DMS53 treated with DMSO at 0.1 percent for 48 hours (cell line): ENCODE results near the gene NIM1K.
"Not testable (repeated sequence)": the region's sequence is repeated elsewhere in the genome, so short reads cannot be mapped to it uniquely, and the experiment has no call there.

Experiments used
- DNase-seq: peaks from one replicate; lab custom pipeline; 2025; ENCODE audit not compliant: unreplicated experiment; lab: John Stamatoyannopoulos, UW

Gene NIM1K

GRCh38 chr5:43279548-43280274 lies 87.7 kb downstream of the NIM1K start:
- DNase-seq, result no peak

GRCh38 chr5:43281840-43282658 lies 90.0 kb downstream of the NIM1K start:
- no peak for DNase-seq

- DNase-seq, result no peak
Measured at GRCh38 chr5:43286623-43287022, 94.6 kb downstream of the NIM1K start.

- no peak for DNase-seq
Measured at GRCh38 chr5:43287493-43287892, 95.5 kb downstream of the NIM1K start.

GRCh38 chr5:43288269-43288831 lies 96.3 kb downstream of the NIM1K start:
- DNase-seq, result no peak

GRCh38 chr5:43290726-43291125 lies 98.7 kb downstream of the NIM1K start:
- DNase-seq, result no peak

- DNase-seq, result no peak
Measured at GRCh38 chr5:43294226-43294625, 102.2 kb downstream of the NIM1K start.

- no peak for DNase-seq
Measured at GRCh38 chr5:43295202-43295601, 103.2 kb downstream of the NIM1K start.

- no peak for DNase-seq
Measured at GRCh38 chr5:43296835-43297234, 104.8 kb downstream of the NIM1K start.

GRCh38 chr5:43298443-43298842 lies 106.4 kb downstream of the NIM1K start:
- no peak for DNase-seq

GRCh38 chr5:43300112-43300511 lies 108.1 kb downstream of the NIM1K start:
- no peak for DNase-seq

- DNase-seq, result peak; percentile 12
Measured at GRCh38 chr5:43301653-43302091, 109.6 kb downstream of the NIM1K start.

GRCh38 chr5:43302481-43302880 lies 110.5 kb downstream of the NIM1K start:
- DNase-seq, result no peak

- no peak for DNase-seq
Measured at GRCh38 chr5:43303242-43303641, 111.2 kb downstream of the NIM1K start.

- no peak for DNase-seq
Measured at GRCh38 chr5:43304525-43304924, 112.5 kb downstream of the NIM1K start.

GRCh38 chr5:43305948-43306565 lies 114.0 kb downstream of the NIM1K start:
- peak; percentile 21 for DNase-seq

- not testable (repeated sequence) for DNase-seq
Measured at GRCh38 chr5:43306954-43307353, 114.9 kb downstream of the NIM1K start.

- DNase-seq, result no peak
Measured at GRCh38 chr5:43309122-43309521, 117.1 kb downstream of the NIM1K start.

GRCh38 chr5:43309637-43310036 lies 117.6 kb downstream of the NIM1K start:
- no peak for DNase-seq

GRCh38 chr5:43312076-43312661 lies 120.1 kb downstream of the NIM1K start:
- no peak for DNase-seq

- no peak for DNase-seq
Measured at GRCh38 chr5:43312699-43313034, 120.6 kb downstream of the NIM1K start.
